GM13977 (cell line): ENCODE data around the gene SMG7.

Source experiments
- DNase-seq: peaks from one replicate; pipeline ENCODE4 v3.0.0; 2012; ENCODE audit warnings: low spot score
- CTCF ChIP-seq: IDR thresholded peaks from 2 replicates; pipeline ENCODE4 v1.5.1; 2012; ENCODE audit warnings: mild to moderate bottlenecking, control low read depth; ENCODE audit not compliant: insufficient read depth; ENCODE audit errors: extremely low read depth, missing control alignments
- in situ Hi-C: fragments of 300-500 bp; cut with MboI; formaldehyde crosslinking; loops from one replicate; pipeline ENCODE4 v1.12.0; 2022; ENCODE audit warnings: low sequenced_read_pairs, low pct_unique_long_range_greater_than_20kb, mixed read lengths, inconsistent platforms; ENCODE audit not compliant: unreplicated experiment

SMG7 gene

GRCh38 chr1:183450093-183450492, 22.2 kb upstream of the SMG7 start:
- in situ Hi-C loops = no loop called here
- DNase-seq = no peak
- TF ChIP-seq CTCF = no peak

- DNase-seq = no peak
- in situ Hi-C loops = no loop called here
- no peak for TF ChIP-seq CTCF
These were observed 17.9 kb upstream of the SMG7 start for GRCh38 chr1:183454377-183454776.

- no peak for TF ChIP-seq CTCF
- DNase-seq = no peak
- in situ Hi-C loops = no loop called here
These were observed 15.5 kb upstream of the SMG7 start for GRCh38 chr1:183456826-183457225.

- no peak for TF ChIP-seq CTCF
- no peak for DNase-seq
- in situ Hi-C loops = no loop called here
These were observed 14.8 kb upstream of the SMG7 start for GRCh38 chr1:183457449-183457848.

- in situ Hi-C loops = no loop called here
- TF ChIP-seq CTCF = no peak
- no peak for DNase-seq
These were observed 11.7 kb upstream of the SMG7 start for GRCh38 chr1:183460596-183460995.

- DNase-seq = no peak
- in situ Hi-C loops = no loop called here
- TF ChIP-seq CTCF = no peak
These were observed 10.9 kb upstream of the SMG7 start for GRCh38 chr1:183461350-183461749.

- DNase-seq = no peak
- in situ Hi-C loops = no loop called here
- no peak for TF ChIP-seq CTCF
These were observed 8.7 kb upstream of the SMG7 start for GRCh38 chr1:183463566-183463965.
